Fibroblast of mammary gland (primary cell): Measurements from ENCODE around the gene MPC2.

Source experiments
- DNase-seq: peaks from one replicate; pipeline ENCODE4 v3.0.0-alpha.2; 2010; ENCODE audit warnings: low read depth
- H3K4me3 ChIP-seq: 2 replicates; pipeline ENCODE4 v1.5.1; 2011; ENCODE audit warnings: low read depth, mild to moderate bottlenecking, low read length, moderate library complexity; ENCODE audit not compliant: control insufficient read depth
- TF ChIP-seq, protein P1 (sequence below): conservative IDR thresholded peaks from 2 replicates; pipeline ENCODE4 v1.5.1; 2011; ENCODE audit warnings: low read depth, low read length, inconsistent platforms; ENCODE audit not compliant: control insufficient read depth, insufficient read depth

Gene MPC2

DNA sequence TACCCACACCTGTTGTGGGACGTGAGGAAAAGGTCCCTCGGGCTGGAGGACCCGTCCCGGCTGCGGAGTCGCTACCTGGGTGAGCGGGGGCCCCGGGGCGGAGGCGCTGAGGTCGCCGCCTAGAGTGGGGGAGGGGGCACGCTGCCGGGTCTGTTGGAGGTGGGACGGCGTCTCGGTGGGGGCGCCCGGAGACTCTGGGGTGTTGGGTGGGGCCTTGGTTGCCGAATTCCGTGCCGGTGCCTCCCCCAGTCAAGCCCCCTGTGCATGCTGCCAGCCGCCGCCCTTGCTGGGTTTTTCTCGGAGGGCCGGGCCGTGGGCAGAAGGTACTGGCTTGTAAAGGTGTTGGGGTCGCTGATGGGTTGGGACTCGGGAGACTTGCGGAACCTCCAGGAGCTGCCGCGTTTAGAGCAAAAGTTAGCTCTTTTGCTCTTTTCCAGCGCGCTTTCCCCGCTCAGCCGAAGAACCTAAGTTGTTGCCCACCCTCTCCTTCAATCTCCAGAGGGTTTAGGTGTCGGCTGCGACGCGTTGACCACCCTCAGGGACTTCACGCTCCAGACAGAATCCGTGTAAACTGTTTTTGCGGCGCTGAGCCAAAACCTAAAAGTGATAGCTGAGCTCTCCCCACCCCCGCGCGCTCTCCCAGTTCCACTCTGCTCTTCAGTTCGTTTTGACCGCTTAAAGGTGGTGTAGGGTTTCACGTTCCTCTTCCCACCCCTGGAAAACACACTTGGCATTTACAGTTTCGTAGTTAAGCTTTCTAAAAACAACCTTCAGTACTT, at the start of gene MPC2:
Gene MPC2 (minus strand): TSS at position 143 of the 779 bp plus-strand sequence. CDS start 1,231 bp downstream, outside the sequence.
- H3K4me3 ChIP-seq, result peak within 1 kb of the TSS; percentile 91
- DNase-seq, result peak; percentile 76
- TF ChIP-seq, protein P1, sequence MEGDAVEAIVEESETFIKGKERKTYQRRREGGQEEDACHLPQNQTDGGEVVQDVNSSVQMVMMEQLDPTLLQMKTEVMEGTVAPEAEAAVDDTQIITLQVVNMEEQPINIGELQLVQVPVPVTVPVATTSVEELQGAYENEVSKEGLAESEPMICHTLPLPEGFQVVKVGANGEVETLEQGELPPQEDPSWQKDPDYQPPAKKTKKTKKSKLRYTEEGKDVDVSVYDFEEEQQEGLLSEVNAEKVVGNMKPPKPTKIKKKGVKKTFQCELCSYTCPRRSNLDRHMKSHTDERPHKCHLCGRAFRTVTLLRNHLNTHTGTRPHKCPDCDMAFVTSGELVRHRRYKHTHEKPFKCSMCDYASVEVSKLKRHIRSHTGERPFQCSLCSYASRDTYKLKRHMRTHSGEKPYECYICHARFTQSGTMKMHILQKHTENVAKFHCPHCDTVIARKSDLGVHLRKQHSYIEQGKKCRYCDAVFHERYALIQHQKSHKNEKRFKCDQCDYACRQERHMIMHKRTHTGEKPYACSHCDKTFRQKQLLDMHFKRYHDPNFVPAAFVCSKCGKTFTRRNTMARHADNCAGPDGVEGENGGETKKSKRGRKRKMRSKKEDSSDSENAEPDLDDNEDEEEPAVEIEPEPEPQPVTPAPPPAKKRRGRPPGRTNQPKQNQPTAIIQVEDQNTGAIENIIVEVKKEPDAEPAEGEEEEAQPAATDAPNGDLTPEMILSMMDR, result no peak

DNA sequence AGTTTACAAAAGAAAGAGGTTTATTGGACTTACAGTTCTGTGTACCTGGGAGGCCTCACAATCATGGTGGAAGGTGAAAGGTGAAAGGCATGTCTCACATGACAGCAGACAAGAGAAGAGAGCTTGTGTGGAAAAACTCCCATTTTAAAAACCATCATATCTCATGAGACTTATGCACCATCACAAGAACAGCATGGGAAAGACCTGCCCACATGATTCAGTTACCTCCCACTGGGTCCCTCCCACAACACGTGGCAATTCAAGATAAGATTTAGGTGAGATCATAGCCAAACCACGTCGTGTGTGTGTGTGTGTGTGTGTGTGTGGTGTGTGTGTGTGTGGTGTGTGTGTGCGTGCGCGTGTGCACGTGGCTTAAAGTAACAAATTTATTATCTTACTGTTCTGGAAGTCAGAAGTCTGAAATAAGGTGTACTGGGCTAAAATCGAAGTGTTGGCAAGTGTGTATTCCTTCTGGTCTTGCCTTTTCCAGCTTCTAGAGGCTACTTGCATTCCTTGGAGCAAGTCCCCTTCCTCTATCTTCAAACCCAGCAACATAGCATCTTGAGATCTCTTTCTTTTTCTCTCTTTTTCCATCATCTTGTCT, 48.1 kb upstream of the MPC2 start:
- H3K4me3 ChIP-seq, result no peak overlapping the region
- TF ChIP-seq, protein P1, result no peak
- peak; percentile 11 for DNase-seq

DNA sequence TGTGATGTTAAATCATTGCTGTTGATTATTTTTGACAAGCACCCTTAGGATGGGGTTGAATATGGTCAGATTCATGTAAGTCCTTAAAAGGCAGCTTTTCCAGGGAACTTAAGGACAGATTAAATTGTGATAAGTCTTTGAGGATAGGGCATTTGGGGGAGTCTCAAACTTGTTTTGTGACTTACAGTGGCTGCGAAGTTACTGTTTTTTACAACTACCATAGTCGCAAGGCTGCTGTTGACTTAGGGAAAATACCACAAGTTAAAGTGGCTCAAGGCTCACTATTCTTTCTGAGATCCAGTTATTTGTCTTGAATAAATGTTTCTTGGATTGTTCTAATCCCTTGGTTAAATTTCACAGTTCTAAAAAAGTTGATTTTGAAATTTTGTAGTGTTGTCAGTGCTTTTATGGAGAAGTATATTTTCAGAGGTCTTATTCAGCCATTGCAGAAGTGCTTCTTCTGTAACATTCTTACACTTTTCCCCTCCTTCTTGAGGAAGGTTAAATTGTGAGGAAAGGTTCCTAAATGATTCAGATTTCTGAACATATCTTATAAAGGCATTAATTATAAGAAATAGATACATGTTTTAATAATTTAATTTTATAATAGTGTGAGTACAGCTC, 47.0 kb upstream of the MPC2 start:
- no peak for DNase-seq
- TF ChIP-seq, protein P1, result no peak
- H3K4me3 ChIP-seq, result no peak overlapping the region

DNA sequence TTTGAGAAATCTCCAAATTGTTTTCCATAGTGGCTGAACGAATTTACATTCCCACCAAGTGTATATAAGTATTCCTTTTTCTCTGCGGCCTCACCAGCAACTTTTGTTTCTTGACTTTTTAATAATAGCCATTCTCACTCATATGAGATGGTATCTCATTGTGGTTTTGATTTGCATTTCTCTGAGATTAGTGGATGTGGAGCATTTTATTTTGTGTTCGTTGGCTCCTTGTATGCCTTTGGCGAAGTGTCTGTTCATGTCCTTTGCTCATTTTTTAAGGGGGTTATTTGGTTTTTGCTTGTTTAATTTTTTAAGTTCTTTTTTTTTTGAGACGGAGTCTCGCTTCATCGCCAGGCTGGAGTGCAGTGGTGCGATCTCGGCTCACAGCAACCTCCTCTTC, 45.1 kb upstream of the MPC2 start:
- H3K4me3 ChIP-seq, result no peak overlapping the region
- TF ChIP-seq, protein P1, result no peak
- peak; percentile 1 for DNase-seq

DNA sequence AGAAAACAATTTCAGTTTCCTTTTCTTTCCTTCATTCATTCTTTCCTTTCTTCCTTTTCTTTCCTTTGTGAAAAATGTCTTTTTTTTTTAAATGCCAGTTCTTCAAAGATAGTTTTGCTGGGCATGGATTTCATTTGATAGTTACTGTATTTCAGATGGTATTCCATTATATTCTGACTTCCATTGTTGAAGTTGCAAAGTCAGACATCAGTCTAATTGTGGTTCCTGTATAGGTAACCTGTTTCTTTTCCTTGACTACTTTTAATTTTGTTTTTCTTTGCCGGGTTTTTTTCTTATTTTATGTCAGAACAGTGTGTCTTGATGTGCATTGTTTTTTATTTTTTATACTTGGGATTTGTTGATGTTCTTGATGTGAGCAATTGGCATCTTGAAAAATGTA, 40.4 kb upstream of the MPC2 start:
- DNase-seq, result no peak
- no peak overlapping the region for H3K4me3 ChIP-seq
- TF ChIP-seq, protein P1, result no peak

DNA sequence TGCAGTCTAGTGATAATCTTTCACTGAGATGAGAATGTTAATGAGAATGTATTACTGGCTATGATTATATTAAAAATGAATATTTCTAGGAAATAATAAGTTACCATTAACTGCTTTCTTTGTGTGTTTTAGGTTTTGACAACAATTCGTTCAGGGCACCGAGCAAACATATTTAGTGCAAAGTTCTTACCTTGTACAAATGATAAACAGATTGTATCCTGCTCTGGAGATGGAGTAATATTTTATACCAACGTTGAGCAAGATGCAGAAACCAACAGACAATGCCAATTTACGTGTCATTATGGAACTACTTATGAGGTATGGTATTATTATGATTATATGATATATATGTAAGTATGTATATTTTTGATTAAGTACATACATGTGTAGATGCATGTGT, 37.8 kb upstream of the MPC2 start:
- no peak overlapping the region for H3K4me3 ChIP-seq
- no peak for DNase-seq
- TF ChIP-seq, protein P1, result no peak
